SK-N-SH (cell line): Measurements from ENCODE around the gene MGAT1. TPM values are rescaled to one million over a fixed set of nuclear protein-coding genes. Genes with fewer than 3 reads are reported as not detected.

ENCODE experiments used
- CTCF ChIA-PET: fragments of 300-600, 350-600 bp; formaldehyde crosslinking; extraction: SDS; loops from one replicate; lab custom pipeline; 2021; lab: Yijun Ruan, JAX
- POLR2A ChIA-PET: fragments of 350-600 bp; sonication (Branson Sonifier 250); formaldehyde crosslinking; extraction: SDS; loops from one replicate; lab custom pipeline; 2020; ENCODE audit warnings: antibody characterized with exemption, inconsistent platforms; lab: Yijun Ruan, JAX
- DNase-seq: peaks from one replicate; pipeline ENCODE4 v3.0.0; 2012
- H2AFZ ChIP-seq: fragments of 200-600 bp; sonication (generic); 2 replicates; pipeline ENCODE4 v1.8.1; 2016; ENCODE audit warnings: antibody characterized with exemption, mild to moderate bottlenecking, low read depth
- H3F3A ChIP-seq: fragments of 200-600 bp; sonication (generic); replicated peaks from 2 replicates; pipeline ENCODE3; 2016; ENCODE audit warnings: antibody characterized with exemption, mild to moderate bottlenecking; ENCODE audit not compliant: insufficient read depth
- H3K27ac ChIP-seq, 2 experiments: fragments of 200-500 bp in 1 of 2; fragments of 200-600 bp in 1 of 2; sonication (Bioruptor generic) in 1 of 2; sonication (generic), shearing (Covaris generic) in 1 of 2; 2 replicates each; pipeline versions ENCODE4 v1.5.1 to v1.6.1; 2014 to 2016; ENCODE audit warnings: low read depth in 2 of 2, inconsistent platforms in 1 of 2, low read length in 1 of 2, mild to moderate bottlenecking in 1 of 2, mixed read lengths in 1 of 2
- H3K27me3 ChIP-seq: fragments of 200-600 bp; sonication (generic), shearing (Covaris generic); 2 replicates; pipeline ENCODE4 v1.6.1; 2016; ENCODE audit warnings: mixed run types; ENCODE audit not compliant: insufficient read depth
- H3K36me3 ChIP-seq, 2 experiments: fragments of 200-500 bp in 1 of 2; fragments of 200-600 bp in 1 of 2; sonication (Bioruptor generic) in 1 of 2; sonication (generic) in 1 of 2; replicated peaks in 1 of 2; 2 replicates each; pipeline versions ENCODE3 to v1.5.1; 2014 to 2016; ENCODE audit warnings: low read length in 1 of 2, mild to moderate bottlenecking in 1 of 2; ENCODE audit not compliant: insufficient read depth in 2 of 2, control insufficient read depth in 1 of 2
- H3K4me1 ChIP-seq, 2 experiments: fragments of 200-500 bp in 1 of 2; fragments of 200-600 bp in 1 of 2; sonication (Bioruptor generic) in 1 of 2; sonication (generic), shearing (Covaris generic) in 1 of 2; 2 replicates each; pipeline versions ENCODE4 v1.5.1 to v1.6.1; 2014 to 2016; ENCODE audit warnings: low read depth in 1 of 2, low read length in 1 of 2, mixed run types in 1 of 2; ENCODE audit not compliant: insufficient read depth in 2 of 2, control insufficient read depth in 1 of 2
- H3K4me2 ChIP-seq: fragments of 200-600 bp; sonication (generic), shearing (Covaris generic); 2 replicates; pipeline ENCODE4 v1.6.1; 2017; ENCODE audit warnings: mixed run types
- H3K4me3 ChIP-seq, 2 experiments: fragments of 200-500 bp in 1 of 2; fragments of 200-600 bp in 1 of 2; sonication (Bioruptor generic) in 1 of 2; sonication (generic), shearing (Covaris generic) in 1 of 2; 2 replicates each; pipeline versions ENCODE4 v1.5.1 to v1.8.1; 2014 to 2016; ENCODE audit warnings: low read depth in 2 of 2, inconsistent platforms in 1 of 2, low read length in 1 of 2, mild to moderate bottlenecking in 1 of 2, mixed read lengths in 1 of 2, moderate library complexity in 1 of 2
- H3K79me2 ChIP-seq: fragments of 200-600 bp; sonication (generic); 2 replicates; pipeline ENCODE4 v1.8.1; 2017; ENCODE audit warnings: mild to moderate bottlenecking; ENCODE audit not compliant: insufficient read depth
- H3K9ac ChIP-seq: fragments of 200-600 bp; sonication (generic); 2 replicates; pipeline ENCODE4 v1.6.1; 2017; ENCODE audit warnings: mixed run types
- H3K9me2 ChIP-seq: fragments of 200-600 bp; sonication (generic); 2 replicates; pipeline ENCODE4 v1.6.1; 2017; ENCODE audit warnings: mixed run types
- H3K9me3 ChIP-seq: fragments of 200-600 bp; sonication (generic); 2 replicates; pipeline ENCODE4 v1.6.1; 2017; ENCODE audit warnings: mixed run types, mild to moderate bottlenecking, moderate library complexity
- H4K20me1 ChIP-seq: fragments of 200-600 bp; sonication (generic); 2 replicates; pipeline ENCODE4 v1.6.1; 2017; ENCODE audit warnings: mild to moderate bottlenecking, mixed run types; ENCODE audit not compliant: insufficient read depth
- CHD2 ChIP-seq: fragments of 150-350 bp; IDR thresholded peaks from 2 replicates; pipeline ENCODE4 v1.6.1; 2018; ENCODE audit warnings: low read length; ENCODE audit not compliant: partially characterized antibody
- EP300 ChIP-seq, 2 experiments: IDR thresholded peaks; 2 replicates each; pipeline versions ENCODE4 v1.4.0 to v1.6.1; 2012; ENCODE audit warnings: borderline replicate concordance in 1 of 2, low read depth in 1 of 2, low read length in 1 of 2
- FOSL2 ChIP-seq: IDR thresholded peaks from 2 replicates; pipeline ENCODE4 v1.4.0; 2012; ENCODE audit warnings: low read depth, mild to moderate bottlenecking, moderate library complexity, borderline replicate concordance
- FOXJ3 ChIP-seq: sonication (generic); formaldehyde crosslinking; IDR thresholded peaks from 2 replicates; pipeline ENCODE4 v1.5.1; 2020; ENCODE audit warnings: mild to moderate bottlenecking, missing genetic modification reagents
- FOXM1 ChIP-seq: IDR thresholded peaks from 2 replicates; pipeline ENCODE4 v1.4.0; 2012; ENCODE audit warnings: low read depth, mild to moderate bottlenecking
- GABPA ChIP-seq: IDR thresholded peaks from 2 replicates; pipeline ENCODE4 v1.4.0; 2012; ENCODE audit warnings: low read depth, mild to moderate bottlenecking
- MAX ChIP-seq: IDR thresholded peaks from 2 replicates; pipeline ENCODE4 v1.4.0; 2012; ENCODE audit warnings: low read depth
- MXI1 ChIP-seq: IDR thresholded peaks from 2 replicates; pipeline ENCODE4 v1.6.1; 2012; ENCODE audit warnings: mild to moderate bottlenecking, low read depth, low read length, improper control_type of control experiment
- PBX3 ChIP-seq: IDR thresholded peaks from 2 replicates; pipeline ENCODE4; 2012
- RCOR1 ChIP-seq: fragments of 150-350 bp; IDR thresholded peaks from 2 replicates; pipeline ENCODE4 v1.6.1; 2017; ENCODE audit warnings: antibody characterized with exemption, low read length
- REST ChIP-seq: IDR thresholded peaks from 2 replicates; pipeline ENCODE4 v1.6.1; 2012; ENCODE audit warnings: mild to moderate bottlenecking, low read depth, low read length, moderate library complexity
- RFX5 ChIP-seq: IDR thresholded peaks from 2 replicates; pipeline ENCODE4 v1.6.1; 2012; ENCODE audit warnings: mild to moderate bottlenecking, improper control_type of control experiment, low read length
- RXRA ChIP-seq: IDR thresholded peaks from 2 replicates; pipeline ENCODE4 v1.4.0; 2012; ENCODE audit warnings: low read depth, mild to moderate bottlenecking, borderline replicate concordance
- SMC3 ChIP-seq: IDR thresholded peaks from 2 replicates; pipeline ENCODE4 v1.6.1; 2012; ENCODE audit warnings: low read depth, low read length, improper control_type of control experiment
- TAF1 ChIP-seq: IDR thresholded peaks from 2 replicates; pipeline ENCODE4 v1.6.1; 2012; ENCODE audit warnings: low read depth, mild to moderate bottlenecking, low read length, moderate library complexity, borderline replicate concordance
- TCF12 ChIP-seq: IDR thresholded peaks from 2 replicates; pipeline ENCODE4 v1.4.0; 2012
- USF2 ChIP-seq: fragments of 150-350 bp; IDR thresholded peaks from 2 replicates; pipeline ENCODE4 v1.6.1; 2017; ENCODE audit warnings: antibody characterized with exemption, low read length, low read depth, borderline replicate concordance
- ZBTB33 ChIP-seq: IDR thresholded peaks from 2 replicates; pipeline ENCODE4 v1.4.0; 2012; ENCODE audit warnings: low read depth, borderline replicate concordance
- WGBS: methylation state at CpG from one replicate; pipeline ENCODE4 v1.1.6; 2017; ENCODE audit warnings: low lambda C conversion rate; 5-methylcytosine and 5-hydroxymethylcytosine counted together
- polyA plus RNA-seq, 3 experiments: library from polyadenylated mRNA; depleted of rRNA; stranded (reverse); fragments of >200 nt; gene quantifications; 2 replicates each; pipeline ENCODE4 v1.2.3, GENCODE V29; 2012

The MGAT1 gene
- polyA plus RNA-seq, 1 of the 3 experiments (the other 2 are of a cell fraction), result 47.3 TPM

GRCh38 chr5:180792965-180793287, 9.7 kb downstream of the MGAT1 start:
- Histone ChIP-seq H3F3A (no peaks in the 10 kb centered on the region), H3K9me3 (no peaks in the 10 kb centered on the region), H2AFZ (no peak overlapping the region), H3K4me1 (peaks cover under 1 to 2% of the 10 kb centered on the region in 2 experiments; a peak in 1 of 4 replicates), H4K20me1 (peaks cover 68% of the 10 kb centered on the region), H3K9ac (no peak overlapping the region), H3K27me3 (no peaks in the 10 kb centered on the region), H3K79me2 (peaks cover 71% of the 10 kb centered on the region), H3K9me2 (no peaks in the 10 kb centered on the region), H3K27ac (no peak overlapping the region), H3K36me3 (peaks cover 26 to 35% of the 10 kb centered on the region in 2 experiments), H3K4me3 (no peak overlapping the region), H3K4me2 (no peak overlapping the region)
- no peak for DNase-seq
- POLR2A ChIA-PET, result no interaction called here
- TF ChIP-seq SMC3 (no peak), ZBTB33 (no peak), RFX5 (no peak)
- CTCF ChIA-PET, result interaction anchor here (0.5 to 1.5 kb wide), 2 partner anchors 18 to 74 kb away, joined by 3 to 5 read pairs; no protein-coding TSS in a partner anchor
- 93% methylated on average over 7 of the region's 7 CpGs for WGBS

GRCh38 chr5:180792287-180792964, 10.2 kb downstream of the MGAT1 start:
- WGBS, result 98% methylated on average over 22 of the region's 60 CpGs
- CTCF ChIA-PET, result interaction anchor here (0.5 to 1.5 kb wide), 3 partner anchors 10 to 74 kb away, joined by 3 to 5 read pairs (median 4); no protein-coding TSS in a partner anchor

More at GRCh38 chr5:180792287-180792964, 10.2 kb downstream of the MGAT1 start:
- POLR2A ChIA-PET, result no interaction called here
- Histone ChIP-seq H2AFZ (no peak overlapping the region), H3K4me2 (no peak overlapping the region), H3K4me3 (no peak overlapping the region), H3K4me1 (no peaks in the 10 kb centered on the region), H3K9me2 (no peaks in the 10 kb centered on the region), H3K27me3 (no peaks in the 10 kb centered on the region), H3F3A (no peaks in the 10 kb centered on the region), H4K20me1 (peaks cover 63% of the 10 kb centered on the region), H3K36me3 (peaks cover 26 to 33% of the 10 kb centered on the region in 2 experiments), H3K9me3 (no peaks in the 10 kb centered on the region), H3K79me2 (peaks cover 69% of the 10 kb centered on the region), H3K27ac (no peak overlapping the region), H3K9ac (no peak overlapping the region)
- DNase-seq, result no peak
- TF ChIP-seq CHD2, result no peak
- TF ChIP-seq TCF12, result no peak
- TF ChIP-seq SMC3, result no peak
- no peak for TF ChIP-seq FOXJ3 (CRISPR knock-in tag)
- no peak for TF ChIP-seq MXI1
- no peak for TF ChIP-seq RXRA
- TF ChIP-seq PBX3, result no peak
- TF ChIP-seq USF2, result no peak
- TF ChIP-seq FOXM1, result no peak
- no peak for TF ChIP-seq REST
- no peak for TF ChIP-seq EP300 (IDR thresholded peaks at IDR 0.05; ENCODE audit: borderline replicate concordance in 1 of 2, low read depth in 1 of 2, low read length in 1 of 2)
- no peak for TF ChIP-seq GABPA
- TF ChIP-seq MAX, result no peak
- TF ChIP-seq RCOR1, result no peak
- TF ChIP-seq FOSL2, result no peak
- no peak for TF ChIP-seq TAF1
